Stimulated activated CD8-positive, alpha-beta memory T cell treated with anti-CD3 and anti-CD28 coated beads, Interleukin-7, amount 100 ng/mL, for 24 hours (primary cell): ENCODE data around the gene LTK.

ENCODE experiments used
- DNase-seq: peaks from one replicate; pipeline ENCODE4 v3.0.0-alpha.2; 2020; ENCODE audit warnings: low read depth

Gene LTK

DNA sequence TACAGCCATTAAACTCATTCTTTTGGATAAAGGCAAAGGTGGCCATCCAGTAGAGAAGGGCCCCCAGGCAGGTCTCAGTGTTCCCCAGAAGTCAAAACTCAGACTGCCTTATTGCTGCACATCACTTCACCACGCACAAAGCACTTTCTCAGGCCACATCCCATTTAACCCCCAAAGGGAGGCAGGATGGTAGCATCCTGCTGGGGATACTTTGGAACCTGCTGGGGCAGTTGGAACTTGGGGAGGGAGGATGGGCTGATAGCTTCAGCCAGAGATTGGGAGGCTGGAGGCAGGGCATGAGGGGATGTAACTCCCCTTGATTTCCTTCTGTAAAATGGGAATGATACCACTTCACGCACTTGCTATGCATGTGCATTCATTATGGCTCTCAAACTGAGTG is 15.0 kb downstream of the LTK start:
- DNase-seq = no peak

DNA sequence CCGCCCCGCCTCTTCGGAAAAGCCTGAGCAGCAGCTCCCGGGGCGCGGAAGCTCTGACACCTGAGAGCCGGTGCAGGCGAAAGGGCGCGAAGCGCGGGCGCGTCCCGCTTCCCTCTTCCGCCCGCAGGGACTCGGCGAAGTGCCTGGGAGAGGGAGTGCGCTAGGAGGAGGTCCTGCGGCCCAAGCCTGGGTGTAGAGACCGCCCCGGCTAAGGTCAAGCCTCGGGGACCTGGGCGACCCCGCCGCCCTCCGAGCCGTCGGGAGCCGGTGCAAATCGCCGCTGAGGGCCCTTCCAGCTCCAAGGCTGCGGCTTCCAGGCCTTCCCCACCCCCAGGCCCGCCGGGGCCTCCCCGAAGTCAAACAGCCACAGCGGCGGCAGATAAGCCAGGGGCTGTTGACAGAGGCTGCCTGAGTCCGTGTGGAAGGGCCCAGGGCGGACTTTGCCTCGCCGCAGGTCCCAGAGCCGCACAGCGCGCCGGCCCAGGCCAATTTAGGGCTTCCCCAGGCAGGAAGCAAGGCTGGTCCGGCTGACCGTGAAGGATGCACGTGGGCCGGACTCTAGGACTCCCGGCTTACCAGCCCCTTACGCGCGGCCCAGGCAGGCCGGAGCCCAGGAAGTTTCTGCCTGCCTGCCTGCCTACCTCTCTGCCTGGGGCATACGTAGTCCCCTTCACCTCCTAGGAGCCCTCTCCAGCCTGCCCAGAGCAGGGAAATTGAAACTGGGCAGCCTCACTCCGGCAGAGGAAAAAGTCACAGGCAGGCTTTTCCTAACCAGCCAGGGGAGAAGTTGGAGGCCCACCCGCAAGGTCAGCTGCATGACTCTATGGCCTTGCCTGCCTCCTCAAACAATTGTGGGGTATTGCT is 17.7 kb downstream of the LTK start:
- DNase-seq = no peak

GRCh38 chr15:41494922-41495735 is 18.5 kb downstream of the LTK start:
- no peak for DNase-seq

DNA sequence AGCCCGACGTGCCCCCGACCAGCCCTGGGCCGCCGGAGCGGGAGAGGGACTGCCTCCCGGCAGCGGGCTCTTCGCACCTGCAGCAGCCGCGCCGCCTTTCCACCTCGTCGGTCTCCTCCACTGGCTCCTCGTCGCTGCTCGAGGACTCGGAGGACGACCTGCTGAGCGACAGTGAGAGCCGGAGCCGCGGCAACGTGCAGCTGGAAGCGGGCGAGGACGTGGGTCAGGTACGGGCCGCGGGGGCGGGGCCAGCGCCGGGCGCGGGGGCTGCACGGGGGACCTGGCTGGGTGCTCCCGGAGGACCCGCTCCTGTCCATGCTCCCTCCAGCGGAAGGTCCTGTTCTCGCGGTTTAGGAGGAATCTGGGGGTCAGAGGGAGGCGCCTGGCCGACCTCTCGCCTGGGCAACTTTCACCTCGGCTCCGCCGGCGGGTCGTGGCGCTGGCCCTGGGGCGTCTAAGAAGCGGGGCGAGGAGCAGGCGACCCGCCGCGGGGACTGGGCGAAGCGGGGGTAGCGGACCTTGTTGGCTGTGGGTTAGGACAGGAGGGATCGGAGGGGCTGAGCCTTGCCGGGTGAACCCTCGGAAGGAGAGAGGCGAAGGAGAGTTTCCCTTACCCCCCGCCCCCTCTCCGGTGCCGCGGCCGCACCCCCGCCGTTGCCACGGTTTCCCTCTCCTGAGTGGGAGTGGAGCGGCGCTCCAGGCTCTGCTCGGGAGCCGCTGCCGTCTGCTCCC is 19.3 kb downstream of the LTK start:
- DNase-seq = no peak

GRCh38 chr15:41493902-41494189 is 19.8 kb downstream of the LTK start:
- no peak for DNase-seq

GRCh38 chr15:41493205-41493901 is 20.3 kb downstream of the LTK start, which contains the start of gene ITPKA:
TSS of gene ITPKA (plus strand) at chr15:41493874. CDS start at chr15:41493928, 54 bp downstream.
- DNase-seq = peak; percentile 76

GRCh38 chr15:41492597-41493204 is 20.9 kb downstream of the LTK start:
- no peak for DNase-seq

DNA sequence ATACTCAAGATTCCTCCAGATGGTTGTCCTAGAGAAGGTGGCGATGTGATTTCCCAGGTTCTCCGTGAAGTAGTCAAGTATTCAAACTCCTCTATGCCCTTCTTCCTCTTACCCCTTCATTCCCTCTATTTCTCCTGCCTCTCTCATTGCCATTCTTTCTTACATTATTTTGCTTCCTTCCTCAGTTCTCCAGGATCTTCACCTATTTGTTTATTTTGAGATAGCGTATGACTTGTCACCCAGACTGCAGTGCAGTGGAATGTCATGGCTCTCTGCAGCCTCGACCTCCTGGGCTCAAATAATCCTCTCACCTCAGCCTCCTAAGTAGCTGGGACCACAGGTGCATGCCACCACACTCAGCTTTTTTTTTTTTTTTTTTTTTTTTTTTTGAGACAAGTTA is 21.7 kb downstream of the LTK start:
- no peak for DNase-seq

GRCh38 chr15:41490355-41490754 is 23.3 kb downstream of the LTK start:
- no peak for DNase-seq

GRCh38 chr15:41489641-41490040 is 24.0 kb downstream of the LTK start:
- no peak for DNase-seq

DNA sequence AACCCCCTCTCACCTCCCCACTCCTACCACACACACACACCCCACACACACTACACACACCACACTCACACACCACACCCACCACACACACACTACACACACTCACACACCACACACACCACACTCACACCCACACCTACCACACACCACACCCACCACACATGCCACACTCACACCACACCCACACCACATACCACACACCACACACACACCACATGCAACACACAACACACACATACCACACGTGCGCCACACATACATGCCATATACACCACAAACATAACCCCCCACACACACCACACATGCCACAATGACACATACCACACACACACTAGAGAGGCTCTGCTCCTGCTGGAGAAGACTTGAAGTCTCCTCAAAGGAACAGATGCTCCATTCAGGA is 25.8 kb downstream of the LTK start:
- DNase-seq = no peak

DNA sequence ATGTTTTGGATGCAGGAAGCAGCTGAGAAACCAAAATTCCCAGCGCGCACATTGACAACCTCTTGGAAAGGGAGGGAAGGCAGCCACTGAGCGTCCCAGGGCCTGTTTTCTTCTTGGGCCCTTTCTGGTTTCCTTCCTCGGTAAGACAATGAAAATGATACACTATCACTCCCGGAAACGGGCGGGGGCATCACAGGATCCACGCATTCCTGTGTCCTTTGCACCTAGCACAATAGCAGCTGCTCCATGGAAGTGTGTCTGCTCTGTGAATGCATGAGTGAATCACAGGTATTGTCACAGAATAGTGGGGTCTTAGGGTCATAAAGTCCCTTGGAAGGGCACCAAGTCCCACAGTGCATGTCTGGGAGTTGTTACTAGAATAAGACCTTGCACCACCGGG is 26.2 kb downstream of the LTK start:
- DNase-seq = no peak

GRCh38 chr15:41486286-41486685 is 27.3 kb downstream of the LTK start:
- no peak for DNase-seq

DNA sequence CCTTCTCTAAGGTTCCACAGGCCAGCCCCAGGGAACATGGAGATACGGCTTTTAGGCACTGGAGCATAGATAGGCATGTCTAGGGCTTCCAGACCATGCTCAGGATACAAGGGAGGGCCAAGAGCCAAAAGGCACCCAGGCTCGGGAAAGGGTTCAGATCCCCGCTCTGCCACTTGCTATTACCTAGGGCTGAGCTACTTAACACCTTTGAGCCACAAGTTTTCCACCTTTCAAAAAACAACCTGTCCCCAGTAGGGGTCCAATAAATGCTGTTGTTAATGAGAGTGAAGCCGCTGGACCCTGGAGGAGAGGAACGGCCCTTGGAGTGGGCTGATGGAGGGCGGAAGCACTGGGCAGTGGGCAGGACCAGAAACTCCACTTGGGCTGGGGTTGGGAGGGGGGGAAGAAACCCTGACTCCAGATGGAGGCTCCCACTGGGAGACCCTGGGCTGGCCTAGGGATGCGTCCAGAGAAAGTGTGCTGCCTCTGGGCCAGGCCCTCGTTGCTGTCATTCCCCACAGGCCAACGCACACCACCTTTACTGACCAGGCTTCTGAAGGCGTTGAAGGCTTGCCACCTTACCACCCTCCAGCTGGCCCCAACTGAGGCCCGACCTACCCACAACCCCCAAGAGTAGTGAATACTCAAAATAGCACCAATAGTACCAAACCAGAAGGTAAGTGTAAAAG is 28.5 kb downstream of the LTK start:
- no peak for DNase-seq

DNA sequence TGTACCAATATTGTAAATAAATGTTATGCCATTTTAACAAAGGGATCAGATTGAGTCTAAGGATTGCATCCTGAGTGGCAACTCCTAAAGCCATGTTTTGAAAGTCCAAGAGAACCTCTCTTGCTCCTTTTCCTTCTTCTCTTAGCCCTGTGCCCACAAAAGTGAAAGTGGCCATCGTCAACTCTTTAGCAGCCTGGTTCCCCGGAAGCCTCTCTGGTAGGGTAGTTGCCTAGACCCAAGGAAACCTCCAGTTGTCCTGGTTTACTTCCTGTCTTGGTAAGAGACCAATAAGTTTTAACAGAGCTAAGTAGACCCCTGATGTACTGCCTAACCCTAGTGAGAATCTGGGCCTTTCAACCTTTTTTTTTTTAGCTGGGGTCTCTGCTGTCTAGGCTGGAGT is 30.1 kb downstream of the LTK start:
- DNase-seq = no peak

DNA sequence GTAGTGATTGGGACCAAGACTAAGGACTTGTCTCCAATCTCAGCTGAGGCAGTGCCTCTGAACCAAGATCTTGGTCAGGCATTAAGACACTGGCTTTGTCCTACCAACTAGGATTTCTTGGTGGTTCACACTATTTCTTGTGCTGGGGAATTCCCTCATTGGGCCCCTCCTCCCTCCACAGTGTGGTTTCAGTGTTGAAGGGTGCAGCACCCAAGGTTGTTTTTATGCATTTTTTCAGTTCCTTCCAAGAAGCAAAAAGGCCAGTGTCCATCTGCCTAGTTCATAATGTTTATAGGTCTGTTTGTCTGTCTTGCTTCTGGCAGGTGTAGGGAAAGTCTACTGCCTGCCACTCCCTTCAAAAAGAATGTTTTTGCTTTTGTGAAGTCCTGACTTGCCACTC is 30.5 kb downstream of the LTK start:
- DNase-seq = no peak

- DNase-seq = no peak
These were observed 31.3 kb downstream of the LTK start for GRCh38 chr15:41482110-41482877.

DNA sequence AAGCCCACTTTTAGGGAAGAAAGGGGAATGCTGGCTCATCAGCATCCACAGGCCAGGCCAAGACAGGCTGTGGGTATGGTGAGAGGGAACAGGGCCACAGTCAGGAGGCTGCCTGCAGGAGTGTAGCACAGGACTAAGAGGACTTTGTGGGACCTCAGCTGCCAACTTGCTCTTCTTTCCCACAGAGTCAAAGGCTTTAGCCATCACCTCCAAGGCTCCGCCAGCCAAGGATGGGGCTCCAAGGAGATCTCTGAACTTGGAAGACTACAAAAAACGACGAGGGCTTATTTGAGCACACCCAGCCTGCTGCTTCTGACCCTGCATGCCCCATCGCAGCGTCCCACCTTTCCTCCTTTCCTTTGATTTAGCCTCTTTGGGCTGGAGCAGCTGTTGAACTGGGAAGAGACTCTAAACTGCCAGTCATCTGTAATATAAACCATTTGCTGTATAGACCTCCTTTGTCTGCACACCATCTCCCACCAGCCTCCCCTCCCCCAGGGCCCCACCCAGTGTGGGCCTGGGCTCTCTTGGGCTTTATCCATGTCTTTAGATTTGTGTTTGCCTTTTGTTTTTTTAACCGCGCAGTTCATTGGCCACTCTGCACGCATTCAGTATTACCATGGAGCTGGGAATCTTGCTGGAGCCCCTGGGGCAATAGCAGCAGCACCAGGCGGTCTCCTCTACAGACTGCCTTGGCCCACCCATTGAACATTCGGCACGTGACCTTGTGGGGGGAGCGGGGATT is 33.1 kb downstream of the LTK start:
- no peak for DNase-seq

GRCh38 chr15:41476416-41477048 is 37.1 kb downstream of the LTK start:
- DNase-seq = no peak
